H9 (cell line): ENCODE results near the gene LMOD1. TPM values are rescaled to one million over a fixed set of nuclear protein-coding genes. Genes with fewer than 3 reads are reported as not detected.

ENCODE experiments used
- DNase-seq: peaks from one replicate; pipeline ENCODE4 v3.0.0-alpha.2; 2017
- H2AFZ ChIP-seq: one replicate; pipeline ENCODE4 v1.6.1; 2013; ENCODE audit warnings: mild to moderate bottlenecking, low read length, control low read depth, moderate library complexity
- H2AK5ac ChIP-seq: 2 replicates; pipeline ENCODE4 v1.6.1; 2013; ENCODE audit warnings: low read length, control low read depth, mixed read lengths; ENCODE audit not compliant: insufficient read length
- H2BK120ac ChIP-seq: one replicate; pipeline ENCODE4 v1.6.1; 2013; ENCODE audit warnings: low read depth, mild to moderate bottlenecking, low read length, control low read depth, inconsistent platforms; ENCODE audit not compliant: poor library complexity, severe bottlenecking
- H2BK12ac ChIP-seq: 2 replicates; pipeline ENCODE4 v1.6.1; 2013; ENCODE audit warnings: low read length, control low read depth, mixed read lengths, low read depth; ENCODE audit not compliant: insufficient read length
- H2BK15ac ChIP-seq: 2 replicates; pipeline ENCODE4 v1.6.1; 2013; ENCODE audit warnings: low read depth, low read length, control low read depth
- H2BK20ac ChIP-seq: one replicate; pipeline ENCODE4 v1.6.1; 2013; ENCODE audit warnings: low read depth, mild to moderate bottlenecking, low read length, control low read depth, inconsistent platforms; ENCODE audit not compliant: poor library complexity, severe bottlenecking
- H2BK5ac ChIP-seq: 2 replicates; pipeline ENCODE4 v1.6.1; 2013; ENCODE audit warnings: low read length, control low read depth, mixed read lengths; ENCODE audit not compliant: insufficient read length
- H3K14ac ChIP-seq: 2 replicates; pipeline ENCODE4 v1.6.1; 2013; ENCODE audit warnings: low read length, control low read depth; ENCODE audit not compliant: insufficient read depth
- H3K18ac ChIP-seq: 2 replicates; pipeline ENCODE4 v1.6.1; 2013; ENCODE audit warnings: low read depth, mild to moderate bottlenecking, mixed read lengths, low read length, control low read depth; ENCODE audit not compliant: insufficient read length
- H3K23ac ChIP-seq: 2 replicates; pipeline ENCODE4 v1.6.1; 2013; ENCODE audit warnings: low read length, control low read depth, mixed read lengths, low read depth; ENCODE audit not compliant: insufficient read length
- H3K23me2 ChIP-seq: 2 replicates; pipeline ENCODE4 v1.6.1; 2013; ENCODE audit warnings: low read depth, mild to moderate bottlenecking, mixed read lengths, low read length, control low read depth; ENCODE audit not compliant: insufficient read length, poor library complexity, severe bottlenecking
- H3K27ac ChIP-seq: 2 replicates; pipeline ENCODE4 v1.5.1; 2013; ENCODE audit warnings: low read length, control low read depth, mixed read lengths, low read depth; ENCODE audit not compliant: insufficient read length
- H3K27me3 ChIP-seq: 2 replicates; pipeline ENCODE4 v1.6.1; 2013; ENCODE audit warnings: low read length, control low read depth, inconsistent platforms; ENCODE audit not compliant: insufficient read depth
- H3K4ac ChIP-seq: 2 replicates; pipeline ENCODE4 v1.6.1; 2013; ENCODE audit warnings: low read depth, mild to moderate bottlenecking, control low read depth, inconsistent platforms, low read length, moderate library complexity
- H3K4me1 ChIP-seq: 2 replicates; pipeline ENCODE4 v1.6.1; 2013; ENCODE audit warnings: low read length, control low read depth, inconsistent platforms; ENCODE audit not compliant: insufficient read depth
- H3K4me2 ChIP-seq: 2 replicates; pipeline ENCODE4 v1.6.1; 2013; ENCODE audit warnings: low read length, control low read depth, mixed read lengths; ENCODE audit not compliant: insufficient read length, insufficient read depth
- H3K56ac ChIP-seq: 2 replicates; pipeline ENCODE4 v1.6.1; 2013; ENCODE audit warnings: low read depth, mild to moderate bottlenecking, mixed read lengths, low read length, control low read depth; ENCODE audit not compliant: insufficient read length
- H3K79me1 ChIP-seq: 2 replicates; pipeline ENCODE4 v1.6.1; 2013; ENCODE audit warnings: low read depth, mild to moderate bottlenecking, moderate library complexity, low read length, control low read depth, inconsistent platforms; ENCODE audit not compliant: insufficient read depth, poor library complexity, severe bottlenecking
- H3K79me2 ChIP-seq: 2 replicates; pipeline ENCODE4 v1.6.1; 2013; ENCODE audit warnings: low read length, control low read depth, inconsistent platforms; ENCODE audit not compliant: insufficient read depth
- H3K9ac ChIP-seq: 2 replicates; pipeline ENCODE4 v1.6.1; 2013; ENCODE audit warnings: low read length, control low read depth, mixed read lengths; ENCODE audit not compliant: insufficient read length; ENCODE audit errors: extremely low read depth
- H3K9me3 ChIP-seq: one replicate; pipeline ENCODE4 v1.6.1; 2013; ENCODE audit warnings: low read depth, low read length, inconsistent platforms; ENCODE audit not compliant: control insufficient read depth
- H3T11ph ChIP-seq: one replicate; pipeline ENCODE4 v1.6.1; 2013; ENCODE audit warnings: mild to moderate bottlenecking, low read length, control low read depth, inconsistent platforms
- H4K20me1 ChIP-seq: one replicate; pipeline ENCODE4 v1.6.1; 2013; ENCODE audit not compliant: control insufficient read depth, insufficient read length, insufficient read depth
- H4K5ac ChIP-seq: 2 replicates; pipeline ENCODE4 v1.6.1; 2013; ENCODE audit warnings: low read depth, mild to moderate bottlenecking, mixed read lengths, low read length, control low read depth; ENCODE audit not compliant: insufficient read length
- H4K8ac ChIP-seq: replicated peaks from 2 replicates; pipeline ENCODE4 v1.6.1; 2013; ENCODE audit warnings: low read length, control low read depth, mixed read lengths, low read depth; ENCODE audit not compliant: insufficient read length
- H4K91ac ChIP-seq: 2 replicates; pipeline ENCODE4 v1.6.1; 2013; ENCODE audit warnings: low read depth, mild to moderate bottlenecking, moderate library complexity, mixed read lengths, low read length, control low read depth; ENCODE audit not compliant: insufficient read length
- H3K27ac Mint-ChIP-seq, 3 experiments: 2 replicates in 2 of 3; 3 replicates in 1 of 3; pipeline ENCODE4 v1.8.0; 2020 to 2021; ENCODE audit warnings: mixed read lengths in 3 of 3, mild to moderate bottlenecking in 1 of 3, moderate library complexity in 1 of 3
- H3K27me3 Mint-ChIP-seq: 2 replicates; pipeline ENCODE4 v1.8.0; 2021; ENCODE audit warnings: low read depth, mild to moderate bottlenecking, moderate library complexity, mixed read lengths
- H3K36me3 Mint-ChIP-seq, 3 experiments: 2 replicates in 2 of 3; 3 replicates in 1 of 3; pipeline ENCODE4 v1.8.0; 2020 to 2021; ENCODE audit warnings: low read depth in 3 of 3, mixed read lengths in 3 of 3; ENCODE audit not compliant: insufficient read depth in 1 of 3
- H3K4me1 Mint-ChIP-seq, 2 experiments: 2 replicates each; pipeline ENCODE4 v1.8.0; 2020; ENCODE audit warnings: mixed read lengths in 2 of 2
- H3K4me3 Mint-ChIP-seq, 2 experiments: 2 replicates in 1 of 2; 3 replicates in 1 of 2; pipeline ENCODE4 v1.8.0; 2020 to 2021; ENCODE audit warnings: mild to moderate bottlenecking in 2 of 2, mixed read lengths in 2 of 2, moderate library complexity in 1 of 2
- H3K9me3 Mint-ChIP-seq, 2 experiments: 2 replicates in 1 of 2; 3 replicates in 1 of 2; pipeline ENCODE4 v1.8.0; 2020; ENCODE audit warnings: mild to moderate bottlenecking in 2 of 2, mixed read lengths in 2 of 2, moderate library complexity in 1 of 2
- CTCF ChIP-seq: fragments of 200-600 bp; sonication (generic); conservative IDR thresholded peaks from 3 replicates; pipeline ENCODE4 v1.8.0; 2021; ENCODE audit warnings: antibody characterized with exemption, mild to moderate bottlenecking
- total RNA-seq: library from RNA; stranded (reverse); gene quantifications from 2 replicates; pipeline ENCODE4 v1.2.1, GENCODE V29; 2021

Gene LMOD1
- total RNA-seq, 1 experiment from 2014 or later = 0.31 TPM

- Histone ChIP-seq H3K79me2 (no peaks in the 10 kb centered on the region), H3K9ac (no peak overlapping the region), H3K4me2 (no peak overlapping the region), H2AK5ac (no peak overlapping the region), H3K27ac (no peak overlapping the region), H2AFZ (no peak overlapping the region), H4K91ac (no peak overlapping the region), H4K8ac (no peak overlapping the region), H3K79me1 (no peaks in the 10 kb centered on the region), H2BK5ac (no peak overlapping the region), H2BK20ac (no peak overlapping the region), H3K9me3 (no peaks in the 10 kb centered on the region), H3K18ac (no peak overlapping the region), H2BK15ac (no peak overlapping the region), H3K23me2 (no peaks in the 10 kb centered on the region), H3K14ac (no peak overlapping the region), H4K5ac (no peak overlapping the region), H2BK12ac (no peak overlapping the region), H2BK120ac (no peak overlapping the region), H3K4me1 (no peaks in the 10 kb centered on the region), H3K27me3 (peaks cover 8% of the 10 kb centered on the region; the same call in 1 of the 2 replicates), H3K56ac (no peak overlapping the region), H3K4ac (no peak overlapping the region), H3K23ac (no peak overlapping the region), H3T11ph (no peak overlapping the region), H4K20me1 (no peaks in the 10 kb centered on the region)
- TF ChIP-seq CTCF = no peak
- Mint-ChIP-seq H3K9me3 (no peaks in the 10 kb centered on the region; a peak in 1 of 5 replicates), H3K36me3 (no peaks in the 10 kb centered on the region), H3K27me3 (peaks cover 31% of the 10 kb centered on the region), H3K27ac (no peak overlapping the region), H3K4me1 (peaks cover 24 to 27% of the 10 kb centered on the region in 2 experiments), H3K4me3 (no peak overlapping the region)
- no peak for DNase-seq
Observed at GRCh38 chr1:201949491-201949890, 3.1 kb upstream of the LMOD1 start.
